Activated CD4-positive, CD25-positive, alpha-beta regulatory T cell treated with anti-CD3 and anti-CD28 coated beads, Interleukin-2, amount 50 U/mL, for 24 hours (primary cell): ENCODE data around the gene TUBB4A.

ENCODE experiments used
- ATAC-seq, 2 donors: fragments of 150-1000 bp; cut with Tn5 transposase; one replicate each; pipeline ENCODE4 v1.10.0; 2021; ENCODE audit warnings: mild to moderate bottlenecking in 1 of 2, moderate library complexity in 1 of 2

The TUBB4A gene

DNA sequence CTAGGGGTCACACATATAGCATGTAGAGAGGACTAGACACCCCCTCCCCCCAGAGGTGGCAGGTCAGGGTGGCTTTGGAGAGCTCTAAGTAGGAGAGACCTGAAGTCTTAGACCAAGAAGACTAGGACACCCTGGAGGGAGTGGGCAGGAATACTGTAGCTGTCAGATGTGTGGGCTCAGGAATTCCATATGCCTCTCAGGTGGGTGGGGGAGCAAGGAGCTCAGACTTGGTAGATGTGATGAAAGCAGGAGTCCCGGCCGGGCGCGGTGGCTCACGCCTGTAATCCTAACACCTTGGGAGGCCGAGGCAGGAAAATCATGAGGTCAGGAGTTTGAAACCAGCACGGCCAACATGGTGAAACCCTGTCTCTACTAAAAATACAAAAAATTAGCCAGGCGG lies 36.4 kb downstream of the TUBB4A start:
- no peak for ATAC-seq

DNA sequence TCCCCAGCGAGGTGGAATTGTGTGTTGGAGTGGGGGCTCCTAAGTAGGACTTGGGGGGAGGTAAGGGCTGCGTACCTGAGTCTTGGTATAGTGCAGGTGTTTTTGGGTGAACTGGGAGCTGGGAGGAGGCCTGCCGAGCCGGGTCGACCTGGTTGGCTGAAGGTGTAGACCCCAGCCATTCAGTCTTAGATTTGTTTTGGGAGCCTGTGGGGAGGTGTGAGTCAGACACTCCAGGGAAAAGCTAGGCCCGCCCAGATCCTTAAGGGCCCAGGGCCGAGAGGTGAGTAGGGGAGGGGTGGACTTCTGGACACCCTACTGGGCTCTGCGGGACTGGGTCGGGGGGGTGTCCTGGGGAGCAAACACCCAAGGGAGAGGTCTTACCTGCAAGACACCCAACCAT lies 37.1 kb downstream of the TUBB4A start:
- ATAC-seq, result no peak

DNA sequence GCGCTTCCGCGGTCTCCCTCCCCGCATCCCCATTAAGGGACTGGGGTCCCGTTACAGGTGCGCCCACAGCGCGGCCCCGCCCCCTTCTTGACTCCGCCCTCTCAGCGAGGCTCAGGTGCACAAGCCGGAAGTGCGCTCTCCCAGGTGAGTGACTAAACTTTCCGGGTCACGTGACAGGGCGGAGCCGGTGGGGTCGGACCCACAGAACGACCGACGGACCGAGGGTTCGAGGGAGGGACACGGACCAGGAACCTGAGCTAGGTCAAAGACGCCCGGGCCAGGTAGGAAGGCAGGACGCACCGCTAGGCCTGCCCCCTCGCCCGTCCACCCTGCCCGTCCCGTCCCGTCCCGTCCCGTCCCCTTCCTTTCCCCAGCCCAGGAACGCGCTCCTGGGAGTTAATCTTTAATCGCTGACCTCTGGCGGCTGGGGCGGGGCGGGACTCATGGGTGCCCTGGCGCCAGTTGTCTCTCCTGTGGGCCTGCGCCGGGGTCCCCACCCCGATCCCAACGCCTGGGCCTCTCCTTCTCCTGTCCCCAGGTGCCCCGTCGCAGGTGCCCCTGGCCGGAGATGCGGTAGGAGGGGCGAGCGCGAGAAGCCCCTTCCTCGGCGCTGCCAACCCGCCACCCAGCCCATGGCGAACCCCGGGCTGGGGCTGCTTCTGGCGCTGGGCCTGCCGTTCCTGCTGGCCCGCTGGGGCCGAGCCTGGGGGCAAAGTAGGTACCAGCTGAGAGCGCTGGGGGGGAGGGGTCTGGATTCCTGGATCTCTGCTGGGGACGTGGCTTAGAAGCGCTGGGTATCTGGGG lies 37.8 kb downstream of the TUBB4A start, which contains the start of gene CRB3:
Gene CRB3, plus strand, starts transcription at position 202 of the 804 bp plus-strand sequence. Its CDS starts 431 bp downstream, at position 633.
- no peak for ATAC-seq

DNA sequence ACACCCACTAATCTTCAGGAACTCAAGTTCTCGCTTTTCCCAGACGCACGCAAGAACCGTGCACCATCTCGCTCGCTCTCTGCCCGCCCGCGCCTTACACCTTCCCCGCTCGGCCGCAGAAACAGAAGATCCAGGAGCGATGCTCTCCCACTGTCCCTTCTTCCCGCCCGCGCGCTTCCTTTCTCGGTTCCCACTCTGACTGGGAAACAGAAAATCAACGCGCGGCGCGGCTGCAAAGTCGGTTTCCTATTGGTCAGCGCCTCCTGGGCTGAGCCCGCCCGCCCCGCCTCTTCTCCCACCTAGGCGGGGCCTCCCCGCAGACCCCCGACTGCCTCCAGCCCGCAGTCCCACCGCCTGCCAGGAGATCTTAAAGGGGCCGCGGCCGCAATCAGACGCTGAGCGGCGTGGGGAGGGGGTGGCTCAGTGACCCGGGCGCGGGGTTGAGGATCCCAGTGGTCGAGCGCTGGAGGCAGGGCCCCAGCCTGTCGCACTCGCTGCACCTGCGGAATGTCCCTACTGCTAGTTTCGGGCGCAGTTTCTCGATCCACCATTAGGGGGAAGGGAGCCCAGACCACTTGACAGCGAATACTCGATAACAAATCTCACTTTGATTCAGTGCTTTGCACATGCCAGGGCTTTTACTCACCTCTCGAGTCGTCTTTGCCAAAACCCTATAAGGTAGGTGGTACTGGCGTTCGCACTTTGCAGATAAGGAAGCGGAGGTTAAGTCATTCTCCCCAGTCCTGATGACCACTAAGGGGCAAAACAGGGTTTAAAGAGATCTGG lies 41.8 kb downstream of the TUBB4A start:
- peak; percentile 84 to 85 for ATAC-seq

DNA sequence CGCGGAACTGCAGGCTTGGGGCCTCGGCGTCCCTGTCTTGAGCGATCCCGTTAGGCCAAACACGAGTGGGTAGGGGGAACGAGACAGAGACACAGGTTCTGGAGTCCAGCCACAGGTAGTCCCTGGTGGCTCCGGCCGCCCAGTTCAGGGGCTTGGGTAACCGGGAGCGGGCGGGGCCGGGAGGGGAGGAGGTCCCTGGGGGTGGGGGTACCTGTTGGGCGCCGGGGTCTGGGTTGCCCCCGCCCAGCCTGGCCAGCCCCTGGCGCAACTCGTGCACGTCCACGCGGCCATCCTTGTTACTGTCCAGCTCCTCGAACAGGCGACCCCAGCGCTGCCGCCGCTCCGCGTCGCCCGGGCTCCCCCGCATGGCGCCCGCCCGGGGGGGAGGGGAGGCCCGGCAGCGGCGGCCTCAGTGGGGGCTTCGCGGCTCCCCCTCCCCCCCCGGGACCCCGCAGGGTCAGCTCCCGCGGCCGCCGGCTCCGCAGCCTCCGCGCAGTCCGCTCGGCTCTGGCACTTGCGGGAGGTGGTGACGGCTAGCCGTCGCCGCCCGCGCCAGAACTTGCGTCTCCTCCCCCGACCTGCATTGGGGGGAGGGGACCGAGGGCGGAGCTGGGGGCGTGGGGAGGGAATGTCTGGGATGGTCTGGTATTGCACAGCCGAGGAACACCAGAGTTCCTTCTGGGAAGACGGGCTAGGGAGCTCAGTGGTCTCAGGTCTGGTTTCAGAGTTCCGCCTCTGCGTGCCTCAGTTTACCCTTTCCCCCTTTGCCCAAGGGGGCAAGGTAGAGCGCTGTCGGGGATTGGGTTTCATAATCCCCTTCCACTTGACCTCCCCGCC lies 42.6 kb downstream of the TUBB4A start, which contains the start of gene SLC25A23:
Gene SLC25A23, minus strand, starts transcription at position 531 of the 837 bp plus-strand sequence. Its CDS starts 164 bp downstream, at position 367.
- ATAC-seq, result peak; percentile 8 to 22

DNA sequence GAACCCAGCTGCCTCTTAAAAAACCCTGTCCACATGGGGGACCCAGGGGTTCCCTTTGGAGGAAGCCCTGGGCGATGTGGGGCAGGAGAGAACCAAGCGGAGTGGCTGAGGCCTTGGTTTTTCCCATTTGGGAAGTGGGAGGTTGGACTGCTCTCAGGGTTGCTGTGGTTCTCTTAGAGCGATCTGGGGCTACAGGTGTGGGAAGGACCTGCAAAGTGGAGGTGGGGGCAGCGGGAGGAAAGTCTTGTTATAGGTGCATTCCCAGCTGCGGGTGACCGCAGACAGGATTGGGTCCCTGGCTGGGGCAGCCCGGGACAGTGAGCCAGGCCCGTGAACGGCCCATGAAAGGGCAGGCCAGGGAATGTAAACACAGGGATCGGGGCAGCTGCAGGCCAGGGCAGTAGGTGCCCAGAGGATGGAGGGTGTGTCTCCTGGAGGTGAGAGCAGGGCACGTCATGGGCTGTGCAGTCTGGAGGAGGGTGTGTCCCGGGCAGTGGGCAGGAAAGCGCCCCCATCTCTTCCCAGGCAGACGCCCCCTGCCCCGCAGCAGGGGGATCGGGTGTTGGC lies 43.3 kb downstream of the TUBB4A start:
- no peak for ATAC-seq

DNA sequence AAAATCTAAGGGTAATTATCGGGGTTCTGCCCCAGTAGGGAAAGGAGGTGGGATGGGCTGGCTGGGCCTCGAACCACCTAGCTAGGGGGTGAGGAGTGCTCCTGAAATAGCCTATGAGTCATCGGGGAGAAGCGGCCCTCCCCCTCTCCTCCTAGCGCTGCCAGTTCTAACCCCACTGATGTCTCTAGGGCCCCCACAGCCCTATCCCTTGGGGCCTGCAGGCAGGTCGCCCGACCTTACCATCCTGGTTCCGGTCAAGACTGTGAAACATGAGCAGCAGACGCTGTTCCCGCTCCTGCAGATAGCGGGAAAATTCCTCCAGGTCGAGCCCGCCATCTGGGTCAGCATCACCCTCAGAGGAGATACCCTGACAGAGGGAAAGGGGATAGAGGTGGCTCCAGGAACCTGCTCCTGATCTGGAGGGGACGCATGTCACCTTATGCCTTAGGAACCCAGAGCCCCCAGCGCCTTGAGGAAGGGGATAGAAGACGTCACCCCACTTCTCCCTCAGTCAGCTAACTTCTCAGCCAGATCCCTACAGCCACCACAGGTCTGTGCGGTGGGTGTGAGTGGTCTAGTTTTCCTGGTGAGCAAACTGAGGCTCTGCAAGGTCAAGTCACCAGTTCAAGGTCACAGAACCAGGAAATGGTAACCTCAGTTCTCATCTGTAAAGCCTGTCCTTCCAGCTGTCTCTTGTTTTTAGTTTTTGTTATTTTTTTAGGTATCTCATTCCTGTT lies 44.0 kb downstream of the TUBB4A start:
- ATAC-seq, result no peak

DNA sequence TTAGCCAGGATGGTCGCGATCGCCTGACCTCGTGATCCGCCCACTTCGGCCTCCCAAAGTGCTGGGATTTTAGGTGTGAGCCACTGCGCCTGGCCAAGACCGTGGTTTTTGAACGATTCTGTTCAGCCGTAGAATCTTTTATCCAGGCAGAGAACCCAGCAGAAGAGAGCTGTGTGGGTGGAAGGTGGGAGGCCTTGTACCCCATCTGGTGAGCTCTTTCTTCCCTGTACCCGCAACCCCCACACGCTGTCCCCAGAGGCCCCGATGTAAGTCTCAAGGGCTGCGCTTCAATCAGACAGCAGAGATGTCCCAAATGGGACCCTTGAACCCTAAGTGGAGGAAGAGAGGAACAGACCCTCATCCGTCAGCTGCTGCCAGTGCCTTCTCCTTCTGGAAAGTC lies 46.2 kb downstream of the TUBB4A start:
- no peak for ATAC-seq

DNA sequence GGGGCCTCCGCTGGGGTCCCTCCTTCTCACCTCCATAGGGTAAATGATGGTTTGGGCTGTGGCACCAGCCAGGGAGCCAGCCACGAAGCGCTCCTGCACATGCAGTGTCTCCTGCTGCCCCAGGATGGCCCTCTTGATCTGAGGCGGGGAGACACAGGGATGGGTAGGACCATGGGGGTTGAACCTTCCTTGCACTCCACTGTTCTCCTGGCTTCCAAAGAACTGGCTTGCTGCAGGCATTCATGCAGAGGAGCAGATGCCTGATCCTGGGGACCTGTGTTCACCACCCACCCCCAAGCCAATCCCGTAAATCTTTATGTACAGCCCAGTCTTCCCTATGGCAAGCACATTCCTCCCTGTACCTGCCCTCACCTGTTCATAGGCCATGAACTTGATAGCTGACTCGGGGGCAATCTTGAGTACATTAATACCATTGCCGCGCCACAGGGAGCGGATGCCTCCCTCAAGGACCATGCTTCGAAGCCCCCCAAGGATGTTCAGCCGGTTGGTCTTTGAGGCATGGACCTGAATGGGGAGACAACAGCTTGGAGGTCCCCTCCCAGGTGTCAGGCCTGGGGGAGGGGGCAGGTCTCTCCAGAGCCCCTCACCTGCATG lies 48.1 kb downstream of the TUBB4A start:
- ATAC-seq, result no peak

DNA sequence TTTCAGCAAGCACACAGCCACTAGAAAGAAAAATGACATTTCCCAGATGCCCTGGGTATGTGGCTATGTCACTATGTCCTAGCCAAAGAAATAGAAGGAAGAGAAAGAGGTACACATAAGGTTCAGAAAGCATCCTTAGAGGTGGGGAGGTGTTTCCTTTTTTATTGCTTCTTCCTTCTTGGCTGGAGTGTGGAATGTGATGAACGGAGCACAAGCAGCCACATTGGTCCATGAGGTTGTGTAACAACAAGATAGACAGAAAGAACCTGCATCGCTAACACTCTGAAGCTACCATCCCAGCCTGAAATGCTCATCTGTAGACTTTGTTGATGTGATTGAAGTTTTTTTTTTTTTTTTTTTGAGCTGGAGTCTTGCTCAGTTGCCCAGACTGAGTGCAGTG lies 49.2 kb downstream of the TUBB4A start:
- no peak for ATAC-seq

DNA sequence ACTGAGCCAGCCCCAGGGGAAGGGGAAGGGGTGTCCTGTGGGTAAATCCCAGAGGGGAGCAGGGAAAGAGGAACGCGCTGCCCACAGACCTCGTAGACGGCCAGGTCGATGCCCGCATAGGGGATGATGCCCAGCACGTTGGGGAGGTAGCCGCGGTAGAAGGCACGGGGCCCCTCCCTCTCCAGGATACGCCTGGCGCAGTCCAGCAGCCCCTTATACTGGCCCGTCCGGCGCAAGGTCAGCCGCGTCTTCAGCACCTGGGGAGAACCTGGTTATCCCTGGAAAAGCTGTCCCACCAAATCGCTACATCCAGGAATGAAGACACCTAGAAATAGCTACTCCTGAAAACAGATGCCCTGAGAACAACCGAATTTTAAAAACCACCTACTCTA lies 49.9 kb downstream of the TUBB4A start:
- no peak for ATAC-seq

DNA sequence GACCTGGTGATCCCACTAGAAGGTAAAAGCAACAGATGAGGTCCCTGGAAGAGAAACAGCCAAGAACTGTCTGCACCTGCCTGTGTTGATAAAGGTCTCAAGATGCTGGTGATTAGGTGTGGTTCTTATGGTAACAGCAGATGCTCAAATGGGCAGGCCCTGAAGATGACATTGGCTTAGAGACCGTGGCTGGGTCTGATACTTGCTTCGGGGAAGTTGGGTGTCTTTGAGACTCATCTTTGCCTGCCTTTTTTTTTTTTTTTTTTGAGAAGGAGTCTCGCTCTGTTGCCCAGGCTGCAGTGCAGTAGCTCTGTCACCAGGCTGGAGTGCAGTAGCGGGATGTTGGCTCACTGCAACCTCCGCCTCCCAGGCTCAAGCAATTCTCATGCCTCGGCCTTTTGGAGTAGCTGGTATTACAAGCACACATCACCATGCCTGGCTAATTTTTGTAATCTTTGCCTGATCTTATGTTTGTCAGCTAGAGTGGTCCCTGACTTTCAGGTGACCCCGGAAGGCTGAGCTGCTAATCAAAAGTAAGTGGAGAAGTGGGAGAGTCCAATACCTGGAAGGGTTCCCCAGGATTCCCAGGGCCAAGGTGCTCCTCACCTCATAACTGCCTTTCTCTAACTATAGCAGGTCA lies 50.4 kb downstream of the TUBB4A start:
- ATAC-seq, result no peak

DNA sequence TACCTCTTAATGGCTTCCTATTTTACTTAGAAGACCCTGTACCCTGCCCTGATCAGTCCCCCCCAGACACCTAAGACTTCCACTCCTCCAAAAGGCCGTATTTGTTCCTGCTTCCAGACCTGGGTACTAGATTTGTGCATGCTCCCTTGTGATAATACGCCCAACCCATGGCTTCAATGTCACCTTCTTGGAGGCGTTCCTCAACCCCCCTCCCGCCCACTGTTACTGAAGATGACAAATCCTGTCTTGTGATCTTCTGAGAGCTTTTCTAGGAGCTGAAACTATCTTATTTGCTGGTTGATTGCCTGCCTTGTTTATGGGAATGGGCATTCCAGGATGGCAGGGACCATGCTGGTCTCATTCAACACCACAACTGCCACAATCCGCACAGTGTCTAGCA lies 51.9 kb downstream of the TUBB4A start:
- no peak for ATAC-seq

DNA sequence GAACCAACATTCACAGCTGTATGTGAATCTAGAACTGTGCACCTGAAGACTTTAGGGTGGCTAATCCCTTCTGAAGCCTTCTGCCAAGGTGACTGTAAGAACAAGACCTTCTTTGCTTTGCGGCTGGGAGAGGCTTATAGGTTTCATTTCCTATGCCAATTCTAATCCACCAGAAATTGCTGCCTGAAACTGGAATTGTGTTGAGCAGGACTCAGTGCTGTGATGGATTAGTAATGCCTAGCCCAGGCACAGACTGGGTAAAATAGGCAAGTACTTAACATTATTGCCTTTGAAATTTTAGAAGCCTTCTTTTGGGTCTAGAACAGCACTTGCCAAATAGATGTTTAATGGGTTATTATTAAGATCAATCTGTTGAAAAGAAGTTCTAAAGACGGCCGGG lies 54.1 kb downstream of the TUBB4A start:
- ATAC-seq, result no peak

DNA sequence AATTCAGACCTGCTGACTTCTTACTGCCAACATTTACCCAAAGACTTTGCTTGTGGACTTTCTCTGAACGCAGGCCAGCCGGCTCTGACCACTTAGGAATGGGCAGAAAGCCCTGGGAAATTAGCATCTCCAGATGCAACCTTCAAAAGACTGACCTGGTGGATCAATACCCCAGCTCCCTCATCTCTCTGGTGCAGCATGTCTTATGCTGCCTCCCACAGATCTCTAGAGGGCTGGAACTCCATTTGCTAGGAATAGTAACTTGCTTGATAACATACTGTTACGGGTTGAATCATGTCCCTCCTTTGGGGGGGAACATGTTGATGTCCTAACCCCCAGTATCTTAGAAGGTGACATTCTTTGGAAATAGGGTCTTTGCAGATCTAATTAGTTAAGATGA lies 55.7 kb downstream of the TUBB4A start:
- no peak for ATAC-seq
